Measurements from ENCODE around the gene NR4A1. TPM values are rescaled to one million over a fixed set of nuclear protein-coding genes. Genes with fewer than 3 reads are reported as not detected.
A peak's percentile ranks its signal among the peaks of the same experiment; 100 is the strongest.

The NR4A1 gene
- total RNA-seq, 1 donor from 2014 or later = 0.79 TPM

- Histone ChIP-seq H3K4me3 (ENCODE audit: low read depth, low read length) (no peak overlapping the region), H3K27me3 (ENCODE audit: control insufficient read depth, insufficient read depth, low read length) (peaks cover 2% of the 10 kb centered on the region), H3K36me3 (ENCODE audit: control insufficient read depth, insufficient read depth, low read length) (no peaks in the 10 kb centered on the region)
- FAIRE-seq (no peak), DNase-seq (ENCODE audit: low read depth) (no peak)
- TF ChIP-seq CTCF (IDR thresholded peaks at IDR 0.05; ENCODE audit: insufficient read depth, low read length, severe bottlenecking) = no peak
These were observed 21.6 kb upstream of the NR4A1 start for GRCh38 chr12:52029685-52030084.

GRCh38 chr12:52032446-52032803 is 18.8 kb upstream of the NR4A1 start:
- peak; percentile 39 for DNase-seq (ENCODE audit: low read depth)
- Histone ChIP-seq H3K36me3 (ENCODE audit: control insufficient read depth, insufficient read depth, low read length) (no peaks in the 10 kb centered on the region), H3K27me3 (ENCODE audit: control insufficient read depth, insufficient read depth, low read length) (peaks cover 2% of the 10 kb centered on the region), H3K4me3 (ENCODE audit: low read depth, low read length) (peak overlapping the region; percentile 21)
- no peak for TF ChIP-seq CTCF (IDR thresholded peaks at IDR 0.05; ENCODE audit: insufficient read depth, low read length, severe bottlenecking)
- no peak for FAIRE-seq

DNA sequence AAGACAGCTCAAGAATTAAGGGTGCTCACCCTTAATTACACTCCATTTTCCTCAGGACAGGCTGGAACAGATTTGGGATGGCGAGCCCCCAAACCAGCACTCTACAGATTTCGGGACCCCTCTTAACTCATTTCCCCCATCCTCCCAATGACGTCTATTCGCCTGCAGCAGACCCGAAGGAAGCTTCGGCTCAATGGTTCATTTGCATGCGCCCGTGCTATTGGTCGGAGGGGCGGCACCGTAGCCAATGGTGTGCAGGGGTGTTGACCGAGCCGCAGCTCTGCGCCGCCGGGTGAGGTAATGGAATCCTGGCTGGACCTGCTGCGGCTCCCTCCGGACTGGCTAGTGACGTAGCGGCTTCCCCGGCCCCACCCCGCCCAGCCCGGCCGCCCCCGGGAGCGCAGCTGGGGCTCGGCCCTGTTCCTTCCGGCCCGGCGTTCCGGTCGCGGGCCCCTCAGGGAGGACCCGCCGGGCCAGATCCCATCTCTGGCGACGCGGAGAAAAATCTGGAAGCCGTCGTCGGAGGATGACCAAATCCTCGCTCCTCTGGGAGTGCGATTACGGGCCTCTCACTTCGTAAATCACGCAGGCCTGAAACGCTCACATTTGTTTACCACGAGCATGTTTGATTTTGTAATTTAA is 18.3 kb upstream of the NR4A1 start:
- peak overlapping the region; percentile 41 for H3K4me3 ChIP-seq (ENCODE audit: low read depth, low read length)
- H3K27me3 ChIP-seq (ENCODE audit: control insufficient read depth, insufficient read depth, low read length) = peaks cover 2% of the 10 kb centered on the region
- no peak for TF ChIP-seq CTCF (IDR thresholded peaks at IDR 0.05; ENCODE audit: insufficient read depth, low read length, severe bottlenecking)
- H3K36me3 ChIP-seq (ENCODE audit: control insufficient read depth, insufficient read depth, low read length) = no peaks in the 10 kb centered on the region
- DNase-seq (ENCODE audit: low read depth) (peak; percentile 91), FAIRE-seq (no peak)

- no peaks in the 10 kb centered on the region for H3K36me3 ChIP-seq (ENCODE audit: control insufficient read depth, insufficient read depth, low read length)
- DNase-seq (ENCODE audit: low read depth) = no peak
- peaks cover 2% of the 10 kb centered on the region for H3K27me3 ChIP-seq (ENCODE audit: control insufficient read depth, insufficient read depth, low read length)
- no peak for FAIRE-seq
- no peak for TF ChIP-seq CTCF (IDR thresholded peaks at IDR 0.05; ENCODE audit: insufficient read depth, low read length, severe bottlenecking)
- H3K4me3 ChIP-seq (ENCODE audit: low read depth, low read length) = peak overlapping the region; percentile 41
These were observed 17.6 kb upstream of the NR4A1 start for GRCh38 chr12:52033446-52034140.

DNA sequence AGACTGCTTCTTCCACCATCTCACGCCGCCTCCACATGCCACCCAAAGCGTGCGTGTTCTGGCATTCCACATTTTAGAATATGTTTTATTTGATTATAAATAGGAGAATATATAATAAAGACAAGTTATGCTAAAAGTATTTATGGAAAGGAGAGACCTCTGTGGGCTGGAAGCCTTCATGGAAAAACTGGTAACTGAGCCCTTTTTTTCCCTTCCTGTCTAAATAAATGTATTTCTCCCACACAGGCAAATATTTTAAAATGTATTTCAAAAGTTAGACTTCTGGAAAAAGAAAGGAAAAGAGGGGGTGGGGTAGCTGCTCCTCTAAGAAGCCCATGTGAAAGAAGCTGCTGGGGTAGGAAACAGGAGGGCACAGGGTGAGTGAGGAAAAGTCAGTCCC is 16.1 kb upstream of the NR4A1 start:
- DNase-seq (ENCODE audit: low read depth) (no peak), FAIRE-seq (no peak)
- Histone ChIP-seq H3K36me3 (ENCODE audit: control insufficient read depth, insufficient read depth, low read length) (no peaks in the 10 kb centered on the region), H3K4me3 (ENCODE audit: low read depth, low read length) (no peak overlapping the region), H3K27me3 (ENCODE audit: control insufficient read depth, insufficient read depth, low read length) (no peaks in the 10 kb centered on the region)
- no peak for TF ChIP-seq CTCF (IDR thresholded peaks at IDR 0.05; ENCODE audit: insufficient read depth, low read length, severe bottlenecking)
